HepG2 (cell line): ENCODE results near the gene SERINC5. TPM values are rescaled to one million over a fixed set of nuclear protein-coding genes. Genes with fewer than 3 reads are reported as not detected.

ENCODE experiments used
- ATAC-seq: fragments of 200-7000 bp; cut with Tn5 transposase; 3 replicates; pipeline ENCODE4 v1.9.1; 2020; ENCODE audit warnings: mild to moderate bottlenecking, moderate library complexity
- BruUV-seq: library from RNA; stranded (reverse); fragments of 400-500 nt; replicated peaks from 2 replicates; lab custom pipeline; 2021; lab: Mats Ljungman, UMichigan
- CTCF ChIA-PET: fragments of 300-600 bp; formaldehyde crosslinking; extraction: SDS; loops from one replicate; lab custom pipeline; 2021; ENCODE audit warnings: low total read pairs, inconsistent platforms, low intra/inter-chr PET ratio; lab: Yijun Ruan, JAX
- POLR2A ChIA-PET: fragments of 350-600 bp; sonication (Branson Sonifier 250); formaldehyde crosslinking; loops from one replicate; lab custom pipeline; 2020; ENCODE audit warnings: antibody characterized with exemption, inconsistent platforms; lab: Yijun Ruan, JAX
- DNase-seq: peaks from one replicate; pipeline ENCODE4 v3.0.0-alpha.2; 2015; ENCODE audit warnings: low spot score
- FAIRE-seq: peaks from 3 replicates; lab custom pipeline; 2011; peaks lifted over from hg19 to GRCh38; lab: Jason Lieb, UNC
- H2AFZ ChIP-seq: one replicate; pipeline ENCODE4 v1.6.1; 2011; ENCODE audit warnings: low read length, inconsistent platforms
- H3K27ac ChIP-seq: fragments of 300-600 bp; 3 replicates; pipeline ENCODE4 v1.8.0; 2011; ENCODE audit warnings: mixed run types, mild to moderate bottlenecking, mixed read lengths, low read length, inconsistent platforms; ENCODE audit not compliant: insufficient read depth; ENCODE audit errors: extremely low read length
- H3K27me3 ChIP-seq, 2 experiments: fragments of 200-600 bp in 1 of 2; 2 replicates in 1 of 2; 3 replicates in 1 of 2; pipeline versions ENCODE4 v1.6.0 to v1.8.0; 2011; ENCODE audit warnings: low read length in 2 of 2, mild to moderate bottlenecking in 2 of 2, moderate library complexity in 2 of 2, inconsistent platforms in 1 of 2; ENCODE audit not compliant: insufficient read depth in 2 of 2, control insufficient read depth in 1 of 2
- H3K36me3 ChIP-seq, 2 experiments: fragments of 200-600 bp in 1 of 2; replicated peaks in 1 of 2; 2 replicates in 1 of 2; 3 replicates in 1 of 2; pipeline versions ENCODE4 v1.5.1 to v1.8.0; 2011; ENCODE audit warnings: low read length in 2 of 2, inconsistent platforms in 1 of 2; ENCODE audit not compliant: insufficient read depth in 2 of 2, control insufficient read depth in 1 of 2
- H3K4me1 ChIP-seq: 2 replicates; pipeline ENCODE4 v1.5.1; 2012; ENCODE audit warnings: low read length, inconsistent platforms; ENCODE audit not compliant: insufficient read depth
- H3K4me2 ChIP-seq: 2 replicates; pipeline ENCODE4 v1.6.0; 2011; ENCODE audit warnings: low read depth, low read length, inconsistent platforms
- H3K4me3 ChIP-seq, 3 experiments: fragments of 200-600 bp in 1 of 3; sonication (generic), shearing (Covaris generic) in 1 of 3; replicated peaks in 1 of 3; 2 replicates each; pipeline ENCODE4 v1.5.1; 2011 to 2016; ENCODE audit warnings: low read length in 3 of 3, inconsistent platforms in 2 of 3, low read depth in 2 of 3, mild to moderate bottlenecking in 2 of 3, control low read depth in 1 of 3, mixed read lengths in 1 of 3; ENCODE audit not compliant: insufficient read depth in 1 of 3
- H3K79me2 ChIP-seq: one replicate; pipeline ENCODE4 v1.6.1; 2011; ENCODE audit warnings: low read length, inconsistent platforms; ENCODE audit not compliant: insufficient read depth
- H3K9ac ChIP-seq: 2 replicates; pipeline ENCODE4 v1.6.0; 2011; ENCODE audit warnings: mild to moderate bottlenecking, low read depth, low read length, inconsistent platforms; ENCODE audit not compliant: insufficient read depth
- H3K9me3 ChIP-seq: 2 replicates; pipeline ENCODE4 v1.5.1; 2012; ENCODE audit warnings: mild to moderate bottlenecking, low read length
- H4K20me1 ChIP-seq: 2 replicates; pipeline ENCODE4 v1.6.0; 2011; ENCODE audit warnings: inconsistent platforms, mild to moderate bottlenecking, low read length, moderate library complexity; ENCODE audit not compliant: insufficient read depth
- ARNTL ChIP-seq: sonication (generic); formaldehyde crosslinking; IDR thresholded peaks from 2 replicates; pipeline ENCODE4 v1.4.0; 2020; ENCODE audit warnings: mild to moderate bottlenecking, missing genetic modification reagents
- SIN3A ChIP-seq: IDR thresholded peaks from 2 replicates; pipeline ENCODE4 v1.6.1; 2011; ENCODE audit warnings: low read depth, mild to moderate bottlenecking, control low read depth, low read length, borderline replicate concordance
- ZNF446 ChIP-seq: sonication (generic); formaldehyde crosslinking; IDR thresholded peaks from 2 replicates; pipeline ENCODE4 v1.5.0; 2020; ENCODE audit warnings: mild to moderate bottlenecking, missing genetic modification reagents
- WGBS: methylation state at CpG from one replicate; pipeline ENCODE4 v1.1.6; 2017; ENCODE audit warnings: low lambda C conversion rate; 5-methylcytosine and 5-hydroxymethylcytosine counted together
- in situ Hi-C: cut with HindIII; loops from 2 replicates; pipeline ENCODE4 v1.10.0; 2017; ENCODE audit warnings: low pct_unique_long_range_greater_than_20kb; ENCODE audit not compliant: extremely low pct_ligation_motif_present
- intact Hi-C: fragments of 100-400 bp; cut with micrococcal nuclease; formaldehyde crosslinking; loops from one replicate; pipeline ENCODE4 v1.10.0; 2022; ENCODE audit not compliant: unreplicated experiment
- polyA plus RNA-seq, 8 experiments: library from polyadenylated mRNA; depleted of rRNA in 3 of 8; stranded (reverse) in 7 of 8; unstranded in 1 of 8; fragments of >200 nt; fragmentation: Illumina TruSeq in 4 of 8; extraction: Trizol in 4 of 8; gene quantifications; 2 replicates each; pipeline versions ENCODE4 v1.2.1 to v1.2.3, GENCODE V29; 2011 to 2016; ENCODE audit warnings: low read depth in 4 of 8, missing spikeins in 1 of 8, mixed read lengths in 1 of 8; ENCODE audit not compliant: insufficient read depth in 1 of 8
- total RNA-seq, 5 experiments: library from RNA; depleted of rRNA; stranded (reverse); fragments of >200 nt; fragmentation: Illumina TruSeq; extraction: Trizol; gene quantifications; 2 replicates each; pipeline ENCODE4 v1.2.3, GENCODE V29; 2016; ENCODE audit warnings: low read depth in 1 of 5
- TF ChIP-seq, protein P1 (sequence below): sonication (generic); formaldehyde crosslinking; IDR thresholded peaks from 2 replicates; pipeline ENCODE4 v1.5.0; 2020; ENCODE audit warnings: mild to moderate bottlenecking, missing genetic modification reagents, borderline replicate concordance

The SERINC5 gene
- total and polyA plus RNA-seq, 2 of the 13 experiments (the other 11 are each of a cell fraction or from before 2014, with no cell fraction given), result 17.3 to 22.8 TPM

DNA sequence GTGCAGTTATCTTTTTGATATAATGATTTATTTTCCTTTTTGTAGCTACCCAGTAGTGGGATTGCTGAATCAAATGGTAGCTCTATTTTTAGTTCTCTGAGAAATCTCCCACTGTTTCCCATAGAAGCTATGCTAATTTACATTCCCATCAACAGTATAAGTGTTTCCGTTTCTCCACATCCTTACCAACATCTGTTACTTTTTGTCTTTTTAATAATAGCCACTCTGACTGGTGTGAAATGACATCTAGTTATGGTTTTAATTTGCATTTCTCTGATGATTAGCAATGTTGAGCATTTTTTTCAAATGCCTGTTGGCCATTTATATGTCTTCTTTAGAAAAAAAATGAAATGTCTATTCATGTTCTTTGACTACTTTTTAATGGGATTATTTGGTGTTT is 94.7 kb downstream of the SERINC5 start:
- intact Hi-C loops, result no loop called here
- POLR2A ChIA-PET, result no interaction called here
- peaks cover 20% of the 10 kb centered on the region for H3K4me1 ChIP-seq
- H3K9ac ChIP-seq, result no peak overlapping the region
- no peak for ATAC-seq
- in situ Hi-C loops, result no loop called here
- peak; percentile 23 for FAIRE-seq
- TF ChIP-seq, protein P1, sequence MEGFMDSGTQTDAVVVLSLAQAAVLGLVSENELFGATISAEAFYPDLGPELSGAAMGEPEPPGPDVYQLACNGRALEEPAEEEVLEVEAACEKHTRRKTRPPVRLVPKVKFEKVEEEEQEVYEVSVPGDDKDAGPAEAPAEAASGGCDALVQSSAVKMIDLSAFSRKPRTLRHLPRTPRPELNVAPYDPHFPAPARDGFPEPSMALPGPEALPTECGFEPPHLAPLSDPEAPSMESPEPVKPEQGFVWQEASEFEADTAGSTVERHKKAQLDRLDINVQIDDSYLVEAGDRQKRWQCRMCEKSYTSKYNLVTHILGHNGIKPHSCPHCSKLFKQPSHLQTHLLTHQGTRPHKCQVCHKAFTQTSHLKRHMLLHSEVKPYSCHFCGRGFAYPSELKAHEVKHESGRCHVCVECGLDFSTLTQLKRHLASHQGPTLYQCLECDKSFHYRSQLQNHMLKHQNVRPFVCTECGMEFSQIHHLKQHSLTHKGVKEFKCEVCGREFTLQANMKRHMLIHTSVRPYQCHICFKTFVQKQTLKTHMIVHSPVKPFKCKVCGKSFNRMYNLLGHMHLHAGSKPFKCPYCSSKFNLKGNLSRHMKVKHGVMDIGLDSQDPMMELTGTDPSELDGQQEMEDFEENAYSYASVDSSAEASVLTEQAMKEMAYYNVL (CRISPR knock-in tag), result no peak
- no peak for TF ChIP-seq ARNTL
- DNase-seq, result no peak
- no peaks in the 10 kb centered on the region for H4K20me1 ChIP-seq
- WGBS, result 97% methylated on average over 1 of the region's 1 CpG
- H3K4me3 ChIP-seq, result no peak overlapping the region
- H3K27me3 ChIP-seq, result no peaks in the 10 kb centered on the region
- no TSS peak for BruUV-seq
- no peak overlapping the region for H3K4me2 ChIP-seq
- no peaks in the 10 kb centered on the region for H3K79me2 ChIP-seq
- CTCF ChIA-PET, result no interaction called here
- no peaks in the 10 kb centered on the region for H3K9me3 ChIP-seq
- H3K36me3 ChIP-seq, result peaks cover 8 to 27% of the 10 kb centered on the region in 2 experiments
- H2AFZ ChIP-seq, result no peak overlapping the region
- H3K27ac ChIP-seq, result no peak overlapping the region

DNA sequence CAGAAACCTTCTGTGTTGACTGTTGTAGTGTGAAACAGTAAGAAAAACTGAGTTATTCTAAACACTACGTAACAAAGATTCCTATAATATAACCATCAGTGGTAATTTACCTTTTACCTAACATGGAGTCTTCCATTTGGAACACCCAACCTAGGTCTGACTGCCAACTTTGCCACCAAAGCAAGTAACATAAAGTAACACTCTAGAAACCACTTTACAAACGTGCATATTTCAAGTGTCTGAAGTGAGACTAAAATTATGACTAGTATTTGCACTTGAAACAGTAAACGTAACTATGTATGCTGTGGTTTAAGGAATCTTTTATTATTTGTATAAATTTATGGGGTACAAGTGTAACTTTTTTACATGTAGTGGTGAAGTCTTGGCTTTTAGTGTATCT is 95.6 kb downstream of the SERINC5 start:
- no peak overlapping the region for H3K4me2 ChIP-seq
- no peak overlapping the region for H2AFZ ChIP-seq
- ChIA-PET CTCF (no interaction called here), POLR2A (no interaction called here)
- no peak overlapping the region for H3K9ac ChIP-seq
- no peak for ATAC-seq
- no peak overlapping the region for H3K27ac ChIP-seq
- BruUV-seq, result no TSS peak
- no peaks in the 10 kb centered on the region for H4K20me1 ChIP-seq
- no peak for TF ChIP-seq ZNF446
- no peak for TF ChIP-seq SIN3A
- DNase-seq, result no peak
- H3K36me3 ChIP-seq, result peaks cover 9 to 27% of the 10 kb centered on the region in 2 experiments
- peaks cover 15% of the 10 kb centered on the region for H3K4me1 ChIP-seq
- in situ Hi-C loops, result no loop called here
- H3K27me3 ChIP-seq, result no peaks in the 10 kb centered on the region
- no peaks in the 10 kb centered on the region for H3K9me3 ChIP-seq
- H3K4me3 ChIP-seq, result no peak overlapping the region
- 98% methylated on average over 3 of the region's 3 CpGs for WGBS
- no peaks in the 10 kb centered on the region for H3K79me2 ChIP-seq
- FAIRE-seq, result no peak
- intact Hi-C loops, result no loop called here
